Sigmoid colon (tissue), 7 donors: ENCODE measurements around the gene TRMT61B. TPM values are rescaled to one million over a fixed set of nuclear protein-coding genes. Genes with fewer than 3 reads are reported as not detected.
A peak's percentile ranks its signal among the peaks of the same experiment; 100 is the strongest.

ENCODE experiments used
- DNase-seq: peaks from one replicate; pipeline ENCODE4 v3.0.0-alpha.2; 2019
- H3K27ac ChIP-seq, 4 donors: fragments of 200-600 bp; sonication (generic); one replicate each; pipeline ENCODE4 v1.5.1; 2016 to 2019; ENCODE audit warnings: mild to moderate bottlenecking in 1 of 4
- H3K27me3 ChIP-seq, 3 donors: fragments of 200-600 bp; sonication (generic); one replicate each; pipeline ENCODE4 v1.5.1; 2019; ENCODE audit warnings: mild to moderate bottlenecking in 1 of 3
- H3K36me3 ChIP-seq, 4 donors: fragments of 200-600 bp; sonication (generic); one replicate each; pipeline ENCODE4 v1.5.1; 2016 to 2019
- H3K4me1 ChIP-seq, 4 donors: fragments of 200-600 bp; sonication (generic); one replicate each; pipeline ENCODE4 v1.5.1; 2017 to 2019
- H3K4me3 ChIP-seq, 4 donors: fragments of 200-600 bp; sonication (generic); one replicate each; pipeline ENCODE4 v1.5.1; 2017 to 2019; ENCODE audit warnings: mild to moderate bottlenecking in 2 of 4, moderate library complexity in 1 of 4
- H3K9me3 ChIP-seq, 4 donors: fragments of 200-600 bp in 3 of 4; sonication (generic) in 3 of 4; one replicate each; pipeline versions ENCODE4 v1.5.1 to v1.6.1; 2013 to 2019
- CTCF ChIP-seq, 4 experiments: fragments of 450-650 bp in 3 of 4; fragments of 200-600 bp in 1 of 4; IDR thresholded peaks; one replicate each; pipeline ENCODE4 v1.5.1; 2016 to 2019; ENCODE audit warnings: antibody characterized with exemption in 4 of 4, mild to moderate bottlenecking in 3 of 4, moderate library complexity in 2 of 4
- EP300 ChIP-seq, 4 donors: sonication (generic); formaldehyde crosslinking; IDR thresholded peaks; one replicate each; pipeline ENCODE4 v1.6.1; 2017; ENCODE audit warnings: antibody characterized with exemption in 4 of 4
- POLR2A ChIP-seq, 2 donors: fragments of 450-650 bp; IDR thresholded peaks; one replicate each; pipeline ENCODE4 v1.6.1; 2016; ENCODE audit warnings: antibody characterized with exemption in 2 of 2, mild to moderate bottlenecking in 2 of 2, moderate library complexity in 2 of 2
- POLR2AphosphoS5 ChIP-seq, 4 donors: sonication (generic); formaldehyde crosslinking; IDR thresholded peaks; one replicate each; pipeline ENCODE4 v1.6.1; 2017; ENCODE audit warnings: antibody characterized with exemption in 4 of 4
- WGBS, 2 donors: extraction: QIAGEN DNeasy Blood & Tissue Kit; methylation state at CpG; one replicate each; pipeline ENCODE4 v1.1.7; 2013; 5-methylcytosine and 5-hydroxymethylcytosine counted together
- intact Hi-C: fragments of 100-400 bp; cut with DNase I; formaldehyde crosslinking; loops from one replicate; pipeline ENCODE4 v1.15.1; 2023
- polyA plus RNA-seq, 3 donors: library from polyadenylated mRNA; stranded (reverse); fragments of 200-250 nt; gene quantifications; one replicate each; pipeline ENCODE4 v1.2.3, GENCODE V29; 2013
- total RNA-seq, 4 donors: library from RNA; depleted of rRNA; stranded (reverse); fragments of >200 nt; gene quantifications; one replicate each; pipeline ENCODE4 v1.1.0, GENCODE V29; 2016
- donor health status: healthy with polysubstance abuse.
- donor health status: Bipolar disorder and iron deficiency.
- donor health status: healthy.

TRMT61B gene
- total and polyA plus RNA-seq, 7 donors: 8.6 to 16.8 (median 11.4) TPM

- Histone ChIP-seq H3K27ac (peak overlapping the region; percentile 81 to 88 (median 84)), H3K36me3 (no peaks in the 10 kb centered on the region), H3K9me3 (no peaks in the 10 kb centered on the region), H3K27me3 (no peaks in the 10 kb centered on the region), H3K4me1 (peaks cover 0 to 42% (median 32%) of the 10 kb centered on the region in 4 donors), H3K4me3 (peak overlapping the region; percentile 75 to 93 (median 89))
- 0% methylated on average over 29 of the region's 29 CpGs for WGBS, 2 donors
- no peak for TF ChIP-seq POLR2A (IDR thresholded peaks at IDR 0.05)
- no peak for TF ChIP-seq POLR2AphosphoS5 (IDR thresholded peaks at IDR 0.05)
- TF ChIP-seq EP300 (IDR thresholded peaks at IDR 0.05): no peak
- no peak for TF ChIP-seq CTCF (IDR thresholded peaks at IDR 0.05)
- intact Hi-C loops: loop anchor here (1.0 to 5.0 kb wide), 3 partner anchors 25 to 117 kb away; partner anchors contain the start of genes PPP1CB, SPDYA and WDR43
- peak; percentile 66 for DNase-seq
Observed at GRCh38 chr2:28869494-28870145, 489 bp downstream of the TRMT61B start.

DNA sequence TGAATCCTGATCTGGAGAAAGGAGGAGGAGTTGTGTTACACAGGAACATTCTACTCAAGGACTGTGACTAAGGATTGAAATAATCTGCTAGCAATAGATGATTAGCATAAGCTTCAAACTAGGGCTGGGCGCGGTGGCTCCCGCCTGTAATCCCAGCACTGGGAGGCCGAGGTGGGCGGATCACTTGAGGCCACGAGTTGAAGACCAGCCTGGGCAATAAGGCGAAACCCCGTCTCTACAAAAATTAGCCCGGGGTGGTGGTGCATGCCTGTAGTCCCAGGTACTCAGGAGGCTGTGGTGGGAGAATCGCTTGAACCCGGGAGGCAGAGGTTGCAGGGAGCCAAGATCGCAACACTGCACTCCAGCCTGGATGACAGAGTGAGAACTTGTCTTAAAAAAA, 1.5 kb downstream of the TRMT61B start:
- 70 to 85% methylated on average over 12 of the region's 12 CpGs for WGBS, 2 donors
- no peak for DNase-seq
- intact Hi-C loops: no loop called here
- H3K27me3 ChIP-seq: no peaks in the 10 kb centered on the region
- TF ChIP-seq EP300 (IDR thresholded peaks at IDR 0.05): no peak
- TF ChIP-seq CTCF (IDR thresholded peaks at IDR 0.05): no peak
- TF ChIP-seq POLR2AphosphoS5 (IDR thresholded peaks at IDR 0.05): no peak
- no peak overlapping the region for H3K27ac ChIP-seq
- H3K4me3 ChIP-seq: peak overlapping the region in 3 of 4 donors; percentile 21 to 86 (median 75)
- H3K9me3 ChIP-seq: no peaks in the 10 kb centered on the region
- peaks cover 0 to 42% (median 32%) of the 10 kb centered on the region in 4 donors for H3K4me1 ChIP-seq
- H3K36me3 ChIP-seq: peaks cover 0 to 9% (median 0%) of the 10 kb centered on the region in 4 donors

GRCh38 chr2:28855977-28856376, 14.1 kb downstream of the TRMT61B start:
- H3K4me1 ChIP-seq: no peaks in the 10 kb centered on the region
- H3K27me3 ChIP-seq: no peaks in the 10 kb centered on the region
- no peak overlapping the region for H3K4me3 ChIP-seq
- intact Hi-C loops: no loop called here
- no peaks in the 10 kb centered on the region for H3K9me3 ChIP-seq
- TF ChIP-seq POLR2A (IDR thresholded peaks at IDR 0.05) (no peak), EP300 (IDR thresholded peaks at IDR 0.05) (no peak), POLR2AphosphoS5 (IDR thresholded peaks at IDR 0.05) (no peak), CTCF (IDR thresholded peaks at IDR 0.05) (no peak)
- no peak for DNase-seq
- H3K27ac ChIP-seq: no peak overlapping the region
- H3K36me3 ChIP-seq: peaks cover 0 to 32% (median 0%) of the 10 kb centered on the region in 4 donors

DNA sequence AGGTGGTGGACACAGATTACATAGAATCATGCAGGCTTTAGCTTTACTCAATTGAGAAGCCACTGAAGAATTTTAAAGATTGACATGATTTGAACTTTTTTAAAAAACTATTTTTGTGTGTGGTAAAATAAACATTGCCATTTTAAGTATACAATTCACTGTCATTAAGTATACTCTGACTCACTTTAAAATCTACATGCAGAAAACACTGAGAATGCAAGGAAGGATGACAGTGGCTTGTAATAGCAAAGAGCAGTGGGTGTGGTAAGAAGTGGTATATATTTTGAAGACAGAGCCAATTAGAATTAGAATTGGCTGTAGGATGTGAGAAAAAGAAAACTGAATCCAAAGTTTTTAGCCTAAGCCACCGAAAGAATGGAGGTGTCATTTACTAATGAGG, 14.9 kb downstream of the TRMT61B start:
- Histone ChIP-seq H3K9me3 (no peaks in the 10 kb centered on the region), H3K4me1 (no peaks in the 10 kb centered on the region), H3K4me3 (no peak overlapping the region), H3K27ac (no peak overlapping the region), H3K36me3 (peaks cover 0 to 31% (median 0%) of the 10 kb centered on the region in 4 donors), H3K27me3 (no peaks in the 10 kb centered on the region)
- intact Hi-C loops: no loop called here
- WGBS, 2 donors: 95 to 99% methylated on average over 1 of the region's 1 CpG
- DNase-seq: no peak
- TF ChIP-seq EP300 (IDR thresholded peaks at IDR 0.05): no peak
- TF ChIP-seq POLR2AphosphoS5 (IDR thresholded peaks at IDR 0.05): no peak
- no peak for TF ChIP-seq CTCF (IDR thresholded peaks at IDR 0.05)
- no peak for TF ChIP-seq POLR2A (IDR thresholded peaks at IDR 0.05)

DNA sequence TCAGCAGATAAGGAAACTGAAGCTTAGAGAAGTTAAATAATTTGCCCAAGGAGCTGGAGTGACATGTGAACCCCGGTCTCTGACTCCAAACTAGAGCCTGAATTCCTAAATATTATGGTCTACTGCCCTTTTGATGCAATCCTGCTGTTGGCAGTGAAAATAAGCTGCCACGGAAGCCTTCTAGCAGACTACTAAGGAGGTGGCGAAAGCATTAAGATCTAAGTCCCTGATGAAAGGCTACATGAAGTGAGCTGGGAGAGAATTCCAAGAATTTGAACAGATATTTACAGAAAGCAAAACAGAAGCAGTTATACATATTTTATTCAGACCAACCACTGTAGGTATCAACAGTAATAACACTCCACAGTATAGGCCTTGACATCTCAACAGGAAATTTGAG, 28.1 kb downstream of the TRMT61B start:
- Histone ChIP-seq H3K4me3 (no peak overlapping the region), H3K36me3 (peaks cover 0 to 3% (median 0%) of the 10 kb centered on the region in 4 donors), H3K27ac (no peak overlapping the region), H3K4me1 (no peaks in the 10 kb centered on the region), H3K9me3 (no peaks in the 10 kb centered on the region), H3K27me3 (no peaks in the 10 kb centered on the region)
- WGBS, 2 donors: 59 to 61% methylated on average over 3 of the region's 3 CpGs
- DNase-seq: no peak
- TF ChIP-seq POLR2A (IDR thresholded peaks at IDR 0.05) (no peak), CTCF (IDR thresholded peaks at IDR 0.05) (no peak), EP300 (IDR thresholded peaks at IDR 0.05) (no peak), POLR2AphosphoS5 (IDR thresholded peaks at IDR 0.05) (no peak)
- intact Hi-C loops: no loop called here
